GM19463 (cell line): ENCODE data around the gene SSRP1.

Experiments
- ATAC-seq: cut with Tn5 transposase; IDR thresholded peaks from one replicate; pipeline ENCODE4 v1.9.1; 2021; ENCODE audit warnings: mild to moderate bottlenecking, moderate library complexity; ENCODE audit not compliant: unreplicated experiment

SSRP1 gene

DNA sequence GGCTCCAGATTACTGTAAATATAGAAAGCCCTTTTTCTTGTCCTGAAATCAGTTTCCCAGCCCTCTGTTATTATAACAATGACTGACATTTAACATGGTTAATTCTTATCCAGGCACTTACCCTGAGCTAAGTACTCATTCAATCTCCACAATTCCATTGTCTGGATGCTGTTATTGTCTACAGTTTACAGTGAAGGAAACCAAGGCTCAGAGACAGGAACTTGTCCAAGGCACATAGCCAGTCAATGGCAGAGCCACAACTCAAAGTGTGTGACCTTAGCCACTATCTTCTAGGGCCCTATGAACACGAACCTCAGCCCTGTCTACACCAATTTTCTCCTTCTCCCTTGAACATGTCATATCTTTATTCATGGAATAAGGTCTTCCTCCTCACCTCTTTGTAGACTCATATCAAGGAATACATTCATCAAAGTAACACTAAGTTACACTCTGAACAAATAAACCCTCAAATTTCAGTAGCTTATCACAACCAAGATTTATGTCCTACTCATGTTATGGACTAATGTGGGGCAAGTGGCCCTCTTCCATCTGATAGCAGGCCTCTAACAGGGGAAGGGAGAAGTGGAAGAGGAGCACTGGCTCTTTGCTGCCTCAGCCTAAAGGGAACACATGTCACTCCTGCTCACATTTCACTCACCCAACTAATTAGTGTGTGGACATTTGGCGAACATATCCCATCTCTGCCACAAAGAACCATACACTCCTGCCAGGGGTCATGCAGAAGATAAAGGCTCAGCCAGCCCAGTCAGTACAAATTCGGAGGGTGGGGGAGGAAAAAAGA is 59.3 kb downstream of the SSRP1 start:
- ATAC-seq, result no peak
